Smooth muscle cell (in vitro differentiated cells): ENCODE data around the gene TRDN. TPM values are rescaled to one million over a fixed set of nuclear protein-coding genes. Genes with fewer than 3 reads are reported as not detected.

Source experiments
- DNase-seq: peaks from one replicate; lab custom pipeline; 2025; ENCODE audit not compliant: unreplicated experiment; lab: John Stamatoyannopoulos, UW
- H2AFZ ChIP-seq: fragments of 200-600 bp; sonication (generic); 2 replicates; pipeline ENCODE4 v1.6.0; 2016; ENCODE audit warnings: antibody characterized with exemption, low read depth, mild to moderate bottlenecking
- H3F3A ChIP-seq: fragments of 200-600 bp; sonication (generic); 2 replicates; pipeline ENCODE4 v1.6.0; 2017; ENCODE audit warnings: antibody characterized with exemption, low read depth
- H3K27ac ChIP-seq: fragments of 200-600 bp; sonication (generic); 2 replicates; pipeline ENCODE4 v1.5.1; 2016; ENCODE audit warnings: low read depth, mild to moderate bottlenecking
- H3K27me3 ChIP-seq: fragments of 200-600 bp; sonication (generic); 2 replicates; pipeline ENCODE4 v1.6.1; 2016; ENCODE audit warnings: low read depth, mild to moderate bottlenecking
- H3K36me3 ChIP-seq: fragments of 200-600 bp; sonication (generic); 2 replicates; pipeline ENCODE4 v1.5.1; 2016; ENCODE audit warnings: low read depth
- H3K4me1 ChIP-seq: fragments of 200-600 bp; sonication (generic); 2 replicates; pipeline ENCODE4 v1.5.1; 2016; ENCODE audit warnings: low read depth
- H3K4me2 ChIP-seq: fragments of 200-600 bp; sonication (generic); 2 replicates; pipeline ENCODE4 v1.6.0; 2016; ENCODE audit warnings: mild to moderate bottlenecking
- H3K4me3 ChIP-seq: fragments of 200-600 bp; sonication (generic); 2 replicates; pipeline ENCODE4 v1.5.1; 2016; ENCODE audit warnings: mild to moderate bottlenecking
- H3K79me2 ChIP-seq: fragments of 200-600 bp; sonication (generic); 2 replicates; pipeline ENCODE4 v1.6.0; 2016; ENCODE audit warnings: low read depth, mild to moderate bottlenecking
- H3K9ac ChIP-seq: fragments of 200-600 bp; sonication (generic); 2 replicates; pipeline ENCODE4 v1.6.0; 2016; ENCODE audit warnings: low read depth
- H3K9me3 ChIP-seq: fragments of 200-600 bp; sonication (generic); replicated peaks from 2 replicates; pipeline ENCODE4 v1.5.1; 2016; ENCODE audit warnings: low read depth
- H4K20me1 ChIP-seq: fragments of 200-600 bp; sonication (generic); 2 replicates; pipeline ENCODE4 v1.6.0; 2016; ENCODE audit warnings: low read depth
- WGBS: methylation state at CpG from one replicate; pipeline ENCODE4 v1.1.7; 2016; ENCODE audit warnings: low lambda C conversion rate; 5-methylcytosine and 5-hydroxymethylcytosine counted together
- polyA plus RNA-seq: library from polyadenylated mRNA; unstranded; fragments of >200 nt; fragmentation: Nextera tagmentation; extraction: Ambion mirVana; gene quantifications from 2 replicates; pipeline ENCODE4 v1.2.1, GENCODE V29; 2016
- total RNA-seq: library from RNA; depleted of rRNA; stranded (reverse); fragments of >200 nt; gene quantifications from 2 replicates; pipeline ENCODE4 v1.2.3, GENCODE V29; 2014
- TF ChIP-seq, protein P1 (sequence below): fragments of 200-600 bp; sonication (generic); IDR thresholded peaks from 2 replicates; pipeline ENCODE4 v1.5.1; 2017; ENCODE audit warnings: borderline replicate concordance, mild to moderate bottlenecking, antibody characterized with exemption; ENCODE audit not compliant: insufficient read depth, poor library complexity, severe bottlenecking

TRDN gene
- total and polyA plus RNA-seq, 2 experiments from 2014 or later: 0.14 TPM; not detected in 1

DNA sequence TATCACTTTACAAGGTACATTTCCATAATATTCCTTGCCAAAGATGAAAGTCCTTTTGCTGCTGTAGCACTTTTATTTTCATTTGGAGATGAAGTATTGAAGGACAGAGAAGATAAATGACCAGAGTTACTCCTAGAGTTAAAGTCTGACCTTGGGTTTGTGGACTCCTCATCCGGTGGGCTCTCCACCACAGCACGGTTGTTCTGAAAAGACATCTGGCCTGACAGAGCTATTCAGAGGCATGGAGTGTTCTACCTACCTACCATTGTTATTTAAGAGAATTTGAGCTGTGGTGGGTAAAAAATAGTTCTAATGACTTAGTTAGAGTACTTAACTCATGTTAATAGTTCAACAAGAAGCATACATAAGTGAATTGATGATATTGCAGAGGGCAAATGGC is 422.3 kb downstream of the TRDN start:
- Histone ChIP-seq H3K4me3 (no peak overlapping the region), H3K36me3 (no peaks in the 10 kb centered on the region), H3K27me3 (no peaks in the 10 kb centered on the region), H3K27ac (no peak overlapping the region), H2AFZ (no peak overlapping the region), H3K9me3 (no peaks in the 10 kb centered on the region), H3F3A (no peaks in the 10 kb centered on the region), H3K4me2 (no peak overlapping the region), H4K20me1 (no peaks in the 10 kb centered on the region), H3K79me2 (no peaks in the 10 kb centered on the region), H3K4me1 (no peaks in the 10 kb centered on the region), H3K9ac (no peak overlapping the region)
- DNase-seq: no peak
- WGBS: 80% methylated on average over 2 of the region's 2 CpGs
- TF ChIP-seq, protein P1, sequence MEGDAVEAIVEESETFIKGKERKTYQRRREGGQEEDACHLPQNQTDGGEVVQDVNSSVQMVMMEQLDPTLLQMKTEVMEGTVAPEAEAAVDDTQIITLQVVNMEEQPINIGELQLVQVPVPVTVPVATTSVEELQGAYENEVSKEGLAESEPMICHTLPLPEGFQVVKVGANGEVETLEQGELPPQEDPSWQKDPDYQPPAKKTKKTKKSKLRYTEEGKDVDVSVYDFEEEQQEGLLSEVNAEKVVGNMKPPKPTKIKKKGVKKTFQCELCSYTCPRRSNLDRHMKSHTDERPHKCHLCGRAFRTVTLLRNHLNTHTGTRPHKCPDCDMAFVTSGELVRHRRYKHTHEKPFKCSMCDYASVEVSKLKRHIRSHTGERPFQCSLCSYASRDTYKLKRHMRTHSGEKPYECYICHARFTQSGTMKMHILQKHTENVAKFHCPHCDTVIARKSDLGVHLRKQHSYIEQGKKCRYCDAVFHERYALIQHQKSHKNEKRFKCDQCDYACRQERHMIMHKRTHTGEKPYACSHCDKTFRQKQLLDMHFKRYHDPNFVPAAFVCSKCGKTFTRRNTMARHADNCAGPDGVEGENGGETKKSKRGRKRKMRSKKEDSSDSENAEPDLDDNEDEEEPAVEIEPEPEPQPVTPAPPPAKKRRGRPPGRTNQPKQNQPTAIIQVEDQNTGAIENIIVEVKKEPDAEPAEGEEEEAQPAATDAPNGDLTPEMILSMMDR: no peak

DNA sequence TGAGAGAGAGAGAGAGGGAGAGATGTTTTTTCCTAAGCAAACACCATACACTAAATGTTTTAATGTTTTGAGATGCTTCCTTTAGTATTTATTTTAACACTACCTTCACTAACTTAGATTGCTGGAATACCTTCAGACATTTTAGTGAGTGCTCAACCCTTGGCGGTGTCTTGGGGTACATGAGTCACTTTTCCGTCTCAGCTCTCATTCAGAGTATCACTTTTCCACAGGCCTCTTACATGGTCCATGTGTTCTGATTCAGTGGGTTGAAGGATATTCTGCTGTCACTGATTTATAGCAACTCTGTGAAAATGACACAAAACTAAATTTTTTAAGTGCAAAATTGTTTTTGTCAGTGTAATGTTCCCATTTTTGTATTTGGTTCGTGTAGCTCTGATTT is 422.8 kb downstream of the TRDN start:
- H3K27ac ChIP-seq: no peak overlapping the region
- no peaks in the 10 kb centered on the region for H3K36me3 ChIP-seq
- H3K4me3 ChIP-seq: no peak overlapping the region
- DNase-seq: no peak
- no peaks in the 10 kb centered on the region for H3K27me3 ChIP-seq
- no peak overlapping the region for H3K4me2 ChIP-seq
- TF ChIP-seq, protein P1: no peak
- H3K4me1 ChIP-seq: no peaks in the 10 kb centered on the region
- H4K20me1 ChIP-seq: no peaks in the 10 kb centered on the region
- no peaks in the 10 kb centered on the region for H3F3A ChIP-seq
- WGBS: 88% methylated on average over 3 of the region's 3 CpGs
- H2AFZ ChIP-seq: no peak overlapping the region
- no peak overlapping the region for H3K9ac ChIP-seq
- no peaks in the 10 kb centered on the region for H3K79me2 ChIP-seq
- no peaks in the 10 kb centered on the region for H3K9me3 ChIP-seq

DNA sequence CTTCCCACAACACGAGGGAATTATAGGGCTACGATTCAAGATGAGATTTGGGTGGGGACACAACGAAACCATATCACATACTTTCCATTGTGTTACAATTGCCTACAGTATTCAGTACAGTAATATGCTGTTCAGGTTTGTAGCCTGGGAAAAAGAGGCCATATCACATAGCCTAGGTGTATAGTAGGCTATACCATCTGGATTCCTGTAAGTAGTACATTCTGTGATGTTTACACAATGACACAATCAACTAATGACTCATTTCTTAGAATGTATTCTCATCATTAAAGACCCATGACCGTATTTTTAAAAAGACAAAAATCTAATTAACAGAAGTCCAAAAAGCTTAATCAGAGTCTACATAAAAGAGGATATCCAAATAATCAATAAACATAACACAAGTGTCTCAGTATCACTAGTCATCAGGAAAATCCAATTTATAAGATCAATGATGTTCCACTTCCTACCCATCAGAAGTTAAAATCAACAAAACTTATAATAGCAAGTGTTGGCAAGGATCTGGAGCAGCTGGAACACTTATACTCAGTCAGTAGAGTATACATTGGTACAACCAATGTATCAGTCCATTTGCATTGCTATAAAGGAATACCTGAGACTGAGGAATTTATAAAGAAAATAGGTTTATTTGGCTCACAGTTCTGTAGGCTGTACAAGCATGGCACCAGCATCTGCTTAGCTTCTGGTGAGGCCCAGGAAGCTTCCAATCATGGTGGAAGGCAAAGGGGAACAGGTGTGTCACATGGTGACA is 424.8 kb downstream of the TRDN start:
- H3K9me3 ChIP-seq: no peaks in the 10 kb centered on the region
- H3K36me3 ChIP-seq: no peaks in the 10 kb centered on the region
- no peak overlapping the region for H3K4me3 ChIP-seq
- no peak for DNase-seq
- H3K79me2 ChIP-seq: no peaks in the 10 kb centered on the region
- no peak overlapping the region for H3K4me2 ChIP-seq
- WGBS: 86% methylated on average over 4 of the region's 4 CpGs
- no peaks in the 10 kb centered on the region for H3F3A ChIP-seq
- no peaks in the 10 kb centered on the region for H3K27me3 ChIP-seq
- no peak overlapping the region for H3K27ac ChIP-seq
- H3K4me1 ChIP-seq: no peaks in the 10 kb centered on the region
- no peaks in the 10 kb centered on the region for H4K20me1 ChIP-seq
- TF ChIP-seq, protein P1: no peak
- no peak overlapping the region for H3K9ac ChIP-seq
- H2AFZ ChIP-seq: no peak overlapping the region

DNA sequence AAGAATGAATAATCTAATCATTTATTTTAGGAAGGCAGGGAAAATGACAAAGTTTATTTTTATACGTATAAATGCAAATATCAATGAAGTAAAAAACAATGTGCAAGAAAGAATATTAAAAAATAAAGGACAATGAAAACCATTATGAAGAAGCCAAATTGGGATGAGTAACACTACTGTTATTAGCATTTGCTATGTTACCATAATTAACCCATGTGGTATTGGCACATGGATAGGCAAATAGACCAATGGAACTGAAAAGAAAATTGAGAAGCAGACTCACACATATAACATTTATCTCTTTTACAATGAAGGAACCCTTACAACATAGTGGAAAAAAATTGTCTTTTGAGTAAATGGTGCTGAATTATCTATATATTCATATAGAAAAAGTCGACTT is 426.1 kb downstream of the TRDN start:
- no peaks in the 10 kb centered on the region for H4K20me1 ChIP-seq
- H3K27me3 ChIP-seq: no peaks in the 10 kb centered on the region
- H3K36me3 ChIP-seq: no peaks in the 10 kb centered on the region
- no peak for DNase-seq
- H3K27ac ChIP-seq: no peak overlapping the region
- no peaks in the 10 kb centered on the region for H3F3A ChIP-seq
- no peaks in the 10 kb centered on the region for H3K79me2 ChIP-seq
- no peak overlapping the region for H3K4me3 ChIP-seq
- H2AFZ ChIP-seq: no peak overlapping the region
- no peaks in the 10 kb centered on the region for H3K9me3 ChIP-seq
- 92% methylated on average over 2 of the region's 2 CpGs for WGBS
- H3K4me1 ChIP-seq: no peaks in the 10 kb centered on the region
- no peak overlapping the region for H3K9ac ChIP-seq
- TF ChIP-seq, protein P1: no peak
- no peak overlapping the region for H3K4me2 ChIP-seq
